CD4-positive, alpha-beta T cell treated with Interleukin-4 for 1 hour (primary cell): Measurements from ENCODE around the gene LRP1.

ENCODE experiments used
- DNase-seq, 2 donors: peaks; one replicate each; pipeline ENCODE4 v3.0.0-alpha.2; 2020 to 2022

LRP1 gene

DNA sequence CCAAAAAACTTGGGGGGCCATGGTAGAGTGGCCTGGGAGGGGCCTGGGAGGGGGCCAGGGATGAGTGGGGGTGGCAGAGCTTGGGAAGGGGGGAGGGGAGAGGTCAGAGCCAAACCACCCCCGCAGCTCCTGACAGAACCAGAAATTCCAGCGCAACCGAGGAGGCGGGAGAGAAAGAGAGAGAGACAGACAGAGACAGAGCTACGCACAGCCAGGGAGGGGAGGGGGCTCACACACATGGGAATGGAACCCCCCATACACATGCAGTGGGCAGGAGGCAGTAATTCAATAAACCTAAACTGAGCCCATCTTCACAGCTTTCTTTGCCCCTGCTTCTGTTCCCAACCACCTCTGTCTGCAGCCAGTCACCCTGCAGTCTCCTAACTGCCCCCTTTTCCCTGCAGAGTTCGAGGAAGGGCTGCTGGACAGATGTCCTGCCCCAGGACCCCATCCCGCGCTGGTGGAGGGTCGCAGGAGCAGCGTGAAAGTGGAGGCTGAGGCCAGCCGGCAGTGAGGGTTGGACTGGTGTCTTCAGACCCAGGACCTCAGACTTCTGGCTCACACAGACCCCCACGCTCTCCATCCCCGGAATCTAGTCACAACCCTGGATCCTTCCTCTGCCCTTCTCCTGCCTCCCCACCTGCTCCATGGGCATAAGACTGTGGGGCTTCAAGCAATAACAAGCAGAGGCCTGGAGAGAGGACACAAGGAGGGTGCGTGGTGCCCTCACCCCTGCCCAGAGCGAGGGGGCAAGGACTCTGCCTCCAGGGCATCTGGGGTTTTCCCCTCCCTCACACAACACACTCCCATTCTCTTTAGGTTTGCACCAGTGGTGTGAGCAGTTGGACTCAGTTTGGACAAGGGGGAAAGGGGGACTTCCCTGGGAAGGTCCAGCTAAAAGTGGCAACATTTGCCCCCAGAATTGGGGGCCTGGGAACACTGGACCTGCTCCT is 33.8 kb upstream of the LRP1 start:
- DNase-seq, result no peak

DNA sequence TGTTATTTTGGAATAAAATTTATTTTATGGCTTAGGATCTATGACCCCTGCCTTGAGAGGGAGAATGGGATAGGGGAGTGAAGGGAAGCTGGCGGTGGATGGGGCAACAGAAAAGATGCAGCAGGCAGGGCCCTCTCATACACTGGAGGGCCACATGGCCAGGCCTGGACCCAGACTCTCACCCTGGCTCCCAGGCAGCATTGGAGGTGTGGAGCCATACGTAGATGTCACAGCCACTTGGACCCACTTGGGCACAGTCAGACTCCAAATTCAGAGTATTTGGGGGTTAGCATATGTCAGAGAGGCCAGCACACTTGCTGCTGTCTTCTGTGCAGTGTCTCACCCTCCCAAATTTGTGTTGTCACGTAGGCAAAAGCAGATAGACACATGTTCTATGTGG is 32.8 kb upstream of the LRP1 start:
- DNase-seq, result no peak

DNA sequence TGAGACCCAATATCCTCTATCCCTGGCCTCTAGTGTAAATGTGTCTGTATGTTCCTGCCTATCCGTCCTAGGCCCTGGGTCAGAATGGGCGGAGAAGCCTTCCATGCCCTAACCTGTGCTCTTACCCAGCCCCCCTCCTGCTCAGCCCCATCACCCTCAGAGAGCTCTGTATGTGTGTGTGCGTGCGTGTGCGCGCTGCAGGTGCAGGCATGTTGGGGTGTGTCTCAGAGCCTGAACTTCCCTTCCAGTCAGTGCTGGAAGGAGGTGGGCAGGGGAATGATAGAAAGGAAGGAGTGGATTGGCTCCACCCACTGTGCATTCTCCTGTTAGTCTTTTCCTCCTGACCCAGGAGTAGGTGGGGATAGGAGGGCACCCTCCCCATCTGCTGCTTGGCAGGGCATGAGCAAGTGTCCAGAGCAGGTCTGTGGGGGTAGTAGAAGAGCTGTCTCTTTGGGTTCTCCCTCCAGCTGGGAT is 32.1 kb upstream of the LRP1 start:
- no peak for DNase-seq

DNA sequence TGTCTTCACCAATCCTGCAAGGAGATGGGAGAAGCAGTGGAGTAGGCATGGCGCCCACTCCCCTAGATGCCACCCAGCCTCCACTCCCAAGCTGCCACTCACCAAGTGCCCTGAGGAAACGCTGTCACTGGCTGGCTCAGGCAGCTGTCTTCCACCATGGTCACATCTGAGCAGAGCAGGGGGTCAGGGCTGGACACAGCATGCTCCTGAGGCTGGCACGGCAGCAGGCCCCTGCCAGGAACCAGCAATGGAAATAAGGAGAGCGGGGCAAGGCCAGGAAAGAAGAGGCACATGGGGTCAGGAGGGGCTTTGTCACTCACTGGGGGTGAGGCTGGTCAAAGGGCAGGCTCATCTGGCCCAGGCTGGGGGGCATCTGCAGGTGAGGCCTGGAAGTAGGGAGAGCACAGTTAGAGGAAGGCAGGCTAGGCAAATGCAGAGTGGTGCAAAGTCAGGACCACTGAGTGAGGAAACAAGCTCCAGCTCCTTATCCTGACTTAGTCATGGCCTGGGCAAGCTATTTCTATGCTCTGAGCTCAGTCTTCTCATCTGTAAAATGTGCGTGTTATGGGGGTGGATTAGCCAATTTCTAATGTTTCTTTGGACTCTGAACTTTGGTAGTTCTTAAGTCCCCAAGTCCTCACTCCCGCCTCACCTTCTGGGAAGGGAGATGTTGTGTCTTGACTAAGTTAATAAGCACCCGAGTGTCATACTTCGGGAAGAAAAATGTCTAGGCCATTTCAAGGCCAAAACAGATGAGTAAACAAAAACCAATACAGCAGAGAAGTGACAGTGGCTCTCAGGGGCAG is 31.3 kb upstream of the LRP1 start:
- no peak for DNase-seq

DNA sequence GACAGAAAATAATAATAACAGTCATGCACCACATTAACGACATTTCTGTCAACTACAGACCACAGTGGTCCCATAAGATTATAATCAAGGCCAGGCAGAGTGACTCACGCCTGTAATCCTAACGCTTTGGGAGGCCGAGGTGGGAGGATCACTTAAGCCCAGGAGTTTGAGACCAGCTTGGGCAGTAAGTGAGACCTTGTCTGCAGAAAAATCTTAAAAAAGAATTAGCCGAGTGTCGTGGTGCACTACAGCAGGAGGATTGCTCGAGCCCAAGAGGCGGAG is 30.8 kb upstream of the LRP1 start:
- DNase-seq, result no peak

DNA sequence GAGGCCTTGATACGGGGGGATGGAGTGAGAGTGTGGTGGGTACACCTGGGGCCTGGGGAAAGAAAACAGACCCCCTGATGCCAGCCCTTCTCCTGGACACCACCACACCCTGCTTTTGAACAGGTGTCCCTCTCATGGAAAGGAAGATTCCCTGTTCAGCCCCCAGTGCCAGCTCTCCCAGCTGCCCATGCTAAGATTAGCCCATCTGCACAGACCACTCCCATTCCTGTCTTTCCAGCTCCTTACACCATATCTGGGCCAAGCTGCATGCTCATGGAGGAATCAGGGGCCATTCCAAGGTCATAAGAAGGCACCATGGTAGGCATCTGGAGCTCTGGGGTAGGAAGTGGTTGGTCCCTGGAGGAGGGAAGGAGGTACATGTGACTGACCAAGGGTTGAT is 29.7 kb upstream of the LRP1 start:
- no peak for DNase-seq

DNA sequence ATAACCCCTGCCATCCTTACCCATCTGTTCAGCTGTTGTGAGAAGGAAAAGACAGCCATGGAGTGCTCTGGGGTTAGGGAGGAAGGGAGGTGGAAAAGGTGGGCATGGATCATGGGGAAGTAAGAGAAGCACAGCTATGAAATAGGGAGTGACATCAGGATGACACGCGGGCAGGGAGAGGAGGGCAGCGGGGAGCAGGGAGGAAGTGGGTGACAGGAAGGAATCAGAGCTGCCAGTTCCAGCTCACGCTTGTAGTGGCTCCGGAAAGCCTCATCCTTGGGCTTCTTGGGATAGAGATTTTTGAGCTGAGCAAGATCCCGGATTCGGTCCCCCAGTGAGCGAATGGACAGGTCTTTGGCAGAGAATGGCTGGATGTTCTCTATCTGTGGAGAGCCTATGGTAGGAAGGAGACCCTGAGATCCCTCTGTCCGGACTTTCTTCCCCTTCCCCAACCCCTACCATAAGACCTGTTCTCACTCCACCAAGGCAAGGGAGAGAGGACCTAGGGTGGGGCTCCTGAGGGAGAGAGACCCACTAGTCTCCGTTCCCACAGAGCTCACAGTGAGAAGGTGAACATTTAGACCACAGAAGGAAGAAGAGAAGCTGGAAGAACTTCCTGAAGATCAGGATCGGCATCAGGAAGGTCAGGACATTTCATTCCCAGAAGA is 29.1 kb upstream of the LRP1 start:
- DNase-seq, result no peak

DNA sequence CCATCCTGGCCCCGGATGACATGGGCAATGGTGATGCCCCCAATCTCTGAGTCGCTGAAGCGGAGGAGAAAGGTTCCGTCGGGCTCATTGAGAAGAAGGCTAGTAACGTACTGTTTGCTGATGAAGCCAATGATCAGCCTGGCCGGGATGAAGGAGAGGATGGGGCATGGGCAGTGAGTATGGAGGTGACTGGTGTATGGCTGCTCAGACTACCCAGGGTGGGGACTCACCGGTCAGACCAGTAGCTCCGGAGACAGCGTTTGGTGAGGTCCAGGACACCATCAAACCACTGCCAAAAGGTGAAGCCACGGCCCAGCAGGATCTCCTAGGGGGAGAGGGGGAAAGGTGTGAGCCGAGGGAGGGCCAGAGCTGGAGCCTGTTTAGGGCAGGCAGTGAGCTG is 28.5 kb upstream of the LRP1 start:
- no peak for DNase-seq

DNA sequence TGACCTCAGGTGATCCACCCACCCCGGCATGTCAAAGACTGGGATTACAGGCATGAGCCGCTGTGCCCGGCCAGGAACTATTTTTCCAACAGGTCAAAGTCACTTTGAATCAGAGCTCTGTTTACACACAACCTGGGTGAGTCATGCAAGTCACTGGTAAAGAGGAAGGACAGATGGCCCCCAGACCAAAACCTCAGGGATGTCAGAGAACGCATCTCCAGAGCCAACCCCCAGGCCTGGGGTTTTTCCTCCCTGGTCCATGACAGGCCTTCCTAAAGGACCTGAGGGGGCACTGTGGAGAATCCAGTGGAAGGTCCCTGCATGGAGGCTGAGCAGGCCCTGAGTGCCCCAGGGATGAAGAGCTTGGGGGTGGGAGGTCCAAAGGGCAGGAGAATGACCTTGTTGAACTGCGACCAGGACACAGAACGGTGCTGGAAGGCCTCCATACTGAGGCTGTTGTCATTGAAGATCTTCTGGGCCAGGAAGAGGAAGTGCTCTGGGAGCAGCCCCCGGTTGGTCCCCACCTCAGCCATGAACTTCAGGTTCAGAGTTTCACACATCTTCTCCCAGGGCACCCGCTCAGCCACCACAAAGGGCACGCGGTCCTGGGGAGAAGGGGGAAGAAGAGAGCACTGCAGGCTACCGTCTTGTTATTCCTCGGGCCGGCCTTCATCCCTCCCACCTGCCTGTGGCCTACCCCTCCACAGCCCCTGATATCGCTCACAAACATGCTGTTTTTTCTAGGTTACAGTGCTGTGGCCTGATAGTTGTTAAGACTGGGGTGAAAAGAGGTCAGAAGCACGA is 26.2 kb upstream of the LRP1 start:
- no peak for DNase-seq

DNA sequence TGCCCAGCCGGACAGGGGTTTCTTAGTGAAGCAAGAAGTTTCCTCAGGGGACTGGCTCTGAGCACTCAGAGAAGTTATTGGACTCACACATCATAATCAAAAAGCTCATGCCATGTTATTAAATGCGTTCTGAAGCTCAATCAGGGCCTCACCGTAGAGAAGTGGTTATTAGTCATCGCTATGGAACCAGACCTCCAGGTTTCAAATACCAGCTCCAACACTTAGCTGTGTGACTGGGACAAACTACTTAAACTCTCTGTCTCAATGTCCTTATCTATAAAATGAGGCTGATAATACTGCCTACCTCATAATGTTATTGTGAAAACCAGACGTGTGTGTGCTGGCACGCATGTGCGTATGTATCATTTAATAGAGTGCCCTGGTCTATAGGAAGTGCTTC is 24.4 kb upstream of the LRP1 start:
- no peak for DNase-seq

DNA sequence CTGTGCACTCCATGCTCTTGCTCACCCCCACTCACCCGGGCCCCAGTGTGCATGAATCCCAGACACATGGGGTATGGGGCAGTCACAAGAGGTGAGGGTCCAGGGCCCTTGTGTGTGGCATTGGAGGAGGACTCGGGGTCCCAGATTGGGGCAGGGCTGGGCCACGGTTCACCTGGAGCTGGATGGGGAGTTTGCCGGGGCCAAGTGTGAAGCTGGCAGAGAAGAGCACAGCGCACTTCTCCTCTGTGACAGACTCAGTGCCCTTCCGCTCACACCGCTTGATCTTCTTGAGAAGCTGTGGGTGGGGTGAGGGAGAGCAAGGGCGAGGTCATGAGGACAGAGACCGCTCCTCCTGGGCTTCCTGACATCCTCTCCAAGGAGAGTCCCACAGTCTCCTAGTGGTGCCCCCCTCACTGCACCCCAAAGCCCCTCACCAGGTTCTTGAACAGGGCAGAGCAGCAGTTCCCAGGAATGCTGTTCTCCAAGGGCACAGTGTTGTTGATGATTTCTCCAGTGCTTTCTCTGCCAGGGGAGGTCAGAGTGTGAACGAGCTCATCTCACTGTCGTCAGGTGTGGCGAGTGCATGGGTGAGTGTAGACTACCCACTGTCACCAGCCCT is 23.9 kb upstream of the LRP1 start:
- DNase-seq, result no peak

DNA sequence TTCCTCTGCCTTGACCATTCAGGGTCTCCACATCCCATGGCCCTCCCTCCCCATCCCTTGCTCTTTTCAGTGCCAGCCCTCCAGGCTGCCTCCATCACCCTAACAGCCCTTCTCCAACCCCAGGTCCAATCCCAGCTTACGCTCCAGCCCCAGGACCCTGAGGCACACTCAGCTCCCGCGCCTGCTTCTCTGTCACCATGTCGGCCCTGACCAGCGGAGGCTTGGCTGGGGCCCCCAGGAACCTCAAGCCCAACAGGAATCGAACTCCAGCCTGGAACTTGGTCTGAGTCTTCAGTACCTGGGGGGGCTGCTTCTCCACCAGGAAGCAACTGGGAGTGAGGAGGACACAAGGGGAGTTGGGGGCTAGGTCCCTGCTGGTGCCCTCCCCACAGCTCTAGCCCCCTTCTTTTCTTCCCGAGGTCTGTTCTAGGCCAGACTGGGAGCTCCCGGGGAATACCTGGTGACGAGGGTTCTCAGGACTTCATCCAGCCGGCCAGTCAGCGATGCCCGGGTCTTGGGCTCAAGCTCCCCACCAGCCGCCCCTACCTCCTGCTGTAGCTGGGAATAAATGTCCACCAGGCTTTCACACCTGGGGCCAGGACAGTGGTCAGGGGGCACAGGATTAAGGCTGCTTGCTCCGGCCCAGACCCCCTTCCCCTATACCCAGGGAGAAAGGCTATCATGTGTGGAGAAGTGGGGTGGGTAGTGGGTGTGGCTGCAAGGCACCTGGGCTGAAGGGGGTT is 23.1 kb upstream of the LRP1 start:
- no peak for DNase-seq

DNA sequence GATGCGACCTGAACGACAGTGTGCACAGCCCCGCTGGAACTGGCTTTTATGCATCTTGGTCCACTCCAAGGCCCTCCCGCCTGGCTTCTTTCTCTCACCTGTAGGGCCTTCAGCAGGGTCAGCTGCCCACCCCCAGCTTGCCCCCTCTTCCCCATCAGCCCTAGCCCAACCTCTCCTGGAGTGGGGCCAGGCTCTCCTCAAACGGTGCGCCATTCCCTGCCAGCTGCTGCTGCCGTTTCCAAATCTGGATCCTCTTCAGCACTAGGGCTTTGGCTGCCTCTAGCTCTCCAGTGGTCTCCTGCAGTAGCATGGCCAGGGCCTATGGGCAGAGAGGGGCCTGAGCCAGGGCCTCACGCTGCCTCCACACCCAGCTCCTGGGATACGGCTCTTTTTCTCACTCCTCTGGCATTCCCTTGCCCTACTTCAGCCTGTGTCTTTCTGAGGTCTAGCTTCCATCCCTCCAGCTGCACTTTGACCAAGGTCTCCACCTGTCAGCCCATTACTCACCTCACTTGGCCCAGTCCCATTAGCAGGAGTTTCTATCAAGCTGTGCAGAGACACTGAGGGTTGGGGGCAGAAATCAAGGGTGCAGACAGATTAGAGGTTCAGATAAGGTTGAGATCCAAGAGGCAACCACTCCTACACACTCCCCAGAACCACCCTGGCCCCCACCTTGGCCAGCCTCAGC is 22.1 kb upstream of the LRP1 start:
- no peak for DNase-seq

DNA sequence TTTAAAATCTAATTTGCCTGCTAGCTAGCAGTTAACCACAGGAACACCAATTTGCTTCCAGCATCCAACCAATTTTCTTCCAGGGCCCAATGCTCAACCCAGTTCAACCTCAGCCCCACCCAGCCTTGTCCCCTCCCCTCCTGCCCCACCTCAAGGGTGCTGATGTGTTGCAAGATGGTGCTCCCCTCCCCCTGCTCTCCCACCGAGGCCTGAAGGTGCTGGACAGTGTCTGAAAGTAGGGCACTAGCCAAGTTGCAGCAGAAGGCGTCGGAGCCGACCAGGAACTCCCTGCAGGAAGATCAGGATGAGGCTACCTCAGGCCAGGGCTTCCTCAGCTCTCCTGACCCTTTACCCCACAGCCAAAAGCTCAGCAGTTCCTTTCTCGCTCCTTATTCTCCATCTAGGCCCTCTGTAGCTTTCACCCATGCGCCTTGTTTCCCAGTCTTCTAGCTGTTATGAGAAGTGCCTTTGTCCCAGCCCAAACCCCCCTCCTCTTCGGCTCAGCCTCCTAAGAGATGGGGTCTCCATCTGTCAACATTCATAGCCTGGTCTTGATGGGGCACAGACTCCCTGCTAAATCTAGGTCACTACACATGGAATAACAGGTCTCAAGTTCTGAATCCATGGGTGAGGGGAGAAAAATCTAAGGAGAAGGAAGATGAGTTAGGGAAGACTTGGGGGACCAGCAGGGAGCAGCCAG is 20.7 kb upstream of the LRP1 start:
- no peak for DNase-seq

DNA sequence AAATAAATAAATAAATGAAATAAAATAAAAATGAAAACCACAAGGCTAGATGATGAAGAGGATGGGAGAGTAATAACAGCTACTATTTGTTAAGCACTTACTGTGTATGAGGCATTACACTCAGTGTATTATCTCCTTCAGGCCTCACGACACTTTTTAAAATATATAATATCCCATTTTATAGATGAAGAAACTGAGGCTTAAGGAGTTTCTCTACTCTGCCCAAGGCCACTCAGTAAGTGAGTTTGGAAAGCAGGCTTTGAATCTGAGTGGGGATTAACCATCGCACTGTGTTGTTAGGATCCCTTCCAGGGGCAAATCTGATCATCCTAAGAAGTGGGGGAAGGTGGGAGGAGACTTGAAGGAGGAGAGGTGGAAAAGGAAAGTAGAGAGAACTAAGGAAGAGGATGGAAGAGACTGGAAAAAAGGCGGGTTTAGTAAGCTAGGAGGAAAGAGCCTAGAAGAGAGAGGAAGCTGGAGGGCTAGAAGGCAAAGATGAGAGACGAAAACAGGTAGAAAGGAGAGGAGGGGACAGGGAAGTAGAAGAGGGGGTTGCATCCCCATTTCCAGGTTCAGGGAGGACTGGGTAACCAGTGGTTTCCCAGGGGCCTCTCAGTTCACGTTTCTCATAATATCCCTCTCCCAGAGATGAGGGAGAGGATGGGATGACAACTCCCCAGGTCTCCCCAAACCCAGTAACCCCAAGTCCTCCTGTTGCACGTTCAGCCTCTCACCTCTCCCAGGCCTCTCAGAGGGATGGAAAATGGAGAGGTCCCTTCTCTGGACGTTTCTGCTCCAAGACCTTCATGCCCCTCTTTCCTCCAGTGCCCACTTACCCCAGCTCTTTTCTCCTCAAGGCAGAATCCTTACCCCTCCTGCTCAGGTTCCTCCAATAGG is 18.8 kb upstream of the LRP1 start:
- no peak for DNase-seq

DNA sequence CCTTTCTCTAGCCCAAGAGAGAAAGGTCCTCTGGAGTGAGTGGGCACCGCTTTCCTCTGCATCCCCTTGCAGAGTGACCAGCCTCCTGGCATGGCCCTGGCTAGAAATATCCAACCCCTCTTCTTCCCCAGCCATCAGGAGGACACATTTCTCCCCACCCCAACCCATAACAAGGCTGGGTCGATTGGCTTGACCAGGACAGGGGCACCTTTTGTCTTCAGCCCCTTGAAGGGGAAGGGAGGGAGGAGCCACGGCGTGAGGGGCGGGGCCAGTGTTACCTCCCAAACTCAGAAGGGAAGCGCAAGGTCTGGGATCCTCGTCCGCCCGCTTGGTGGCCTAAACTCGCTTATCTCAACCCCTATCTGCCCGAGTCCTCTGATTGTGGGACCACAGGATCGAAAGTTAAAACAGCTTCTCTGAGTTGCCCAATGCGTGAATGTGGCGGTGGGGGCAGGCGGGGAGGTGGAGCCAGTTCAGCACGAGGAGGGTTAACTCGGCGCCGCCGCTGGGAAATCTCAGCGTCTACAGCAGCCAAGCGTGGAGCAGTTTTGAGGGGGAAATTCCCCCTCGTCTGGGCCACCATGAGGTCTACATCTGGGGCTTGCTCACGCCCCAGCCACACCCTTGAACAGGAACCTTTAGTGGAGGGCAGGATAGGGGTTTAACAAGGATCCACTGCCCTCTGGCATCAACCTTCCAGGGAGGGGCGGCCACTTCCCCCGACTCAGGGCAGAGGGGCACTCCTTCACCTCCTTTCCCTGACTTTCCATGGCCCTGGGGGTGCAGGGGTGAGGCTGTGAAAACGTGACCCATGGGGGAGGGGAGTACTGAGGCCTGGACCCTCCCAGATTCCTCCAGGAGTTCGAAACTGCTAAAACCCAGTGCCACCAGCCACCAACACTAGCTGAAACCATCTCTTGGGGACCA is 17.9 kb upstream of the LRP1 start:
- DNase-seq, result peak; percentile 84

DNA sequence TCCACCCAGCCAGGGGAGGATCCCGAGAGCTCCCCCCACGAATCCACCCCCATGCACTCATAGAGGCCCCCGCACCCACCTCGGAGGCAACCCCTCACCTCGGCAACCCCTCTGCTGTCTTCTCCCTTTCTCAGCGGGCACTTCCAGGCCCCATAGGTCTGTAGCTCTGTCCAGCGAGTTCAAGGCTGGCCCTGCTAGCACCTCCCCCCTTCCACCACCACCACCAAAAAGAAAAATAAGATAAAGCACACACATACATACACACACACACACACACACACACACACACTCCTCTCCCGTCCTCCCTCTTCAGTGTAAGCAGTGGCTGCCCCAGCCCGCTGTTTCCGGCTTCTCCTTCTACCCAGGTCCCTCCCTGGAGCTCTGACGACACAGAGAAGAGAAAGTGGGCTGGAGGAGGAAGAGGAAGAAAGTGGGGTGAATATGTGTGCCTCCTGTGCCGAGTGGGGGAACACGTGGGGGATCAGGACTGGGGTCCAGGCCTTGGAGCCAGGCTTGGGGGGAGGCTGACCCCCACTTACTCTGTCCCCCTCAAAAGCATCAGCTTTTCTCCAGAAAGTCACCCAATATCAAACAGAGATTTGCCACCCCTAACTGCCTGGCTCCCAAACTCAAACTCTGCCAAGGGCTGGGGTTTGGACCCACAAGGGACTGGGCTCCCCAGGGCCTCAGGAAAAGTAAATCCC is 17.1 kb upstream of the LRP1 start, which contains the start of gene STAT6:
Gene STAT6 (minus strand): TSS at position 332 of the 704 bp plus-strand sequence. CDS start 3,084 bp downstream, outside the sequence.
- DNase-seq, result peak; percentile 93
